HFF-Myc (cell line): ENCODE data around the gene ZFP28.

Experiments used
- DNase-seq: peaks from one replicate; pipeline ENCODE4 v3.0.0-alpha.2; 2011; ENCODE audit warnings: low read depth; ENCODE audit errors: extremely low read depth
- H3K4me3 ChIP-seq: replicated peaks from 2 replicates; pipeline ENCODE4 v1.5.1; 2011; ENCODE audit warnings: low read depth, mild to moderate bottlenecking, control low read depth, low read length
- TF ChIP-seq, protein P1 (sequence below): IDR thresholded peaks from 2 replicates; pipeline ENCODE4 v1.5.1; 2012; ENCODE audit warnings: mild to moderate bottlenecking, low read depth, low read length, control low read depth; ENCODE audit errors: missing control alignments

The ZFP28 gene

DNA sequence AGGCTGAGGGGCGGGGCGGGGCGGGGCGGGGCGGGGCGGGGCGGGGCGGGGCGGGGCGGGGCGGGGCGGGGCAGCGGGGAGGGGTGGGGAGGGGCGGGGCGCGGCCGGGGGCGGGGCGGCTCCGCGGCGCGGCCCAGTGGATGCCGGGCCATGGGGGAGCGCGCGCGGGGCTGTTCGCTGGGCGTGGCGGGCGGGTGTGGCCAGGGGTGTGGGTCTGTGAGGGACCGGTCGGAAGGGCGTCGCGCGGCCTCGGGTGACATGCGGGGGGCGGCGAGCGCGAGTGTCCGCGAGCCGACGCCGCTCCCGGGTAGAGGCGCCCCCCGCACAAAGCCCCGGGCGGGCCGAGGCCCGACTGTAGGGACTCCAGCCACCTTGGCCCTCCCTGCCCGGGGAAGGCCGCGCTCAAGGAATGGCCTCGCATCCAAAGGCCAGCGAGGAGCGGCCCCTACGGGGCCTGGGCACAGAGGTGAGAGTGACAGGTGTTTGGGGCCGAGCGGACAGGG lies at the start of gene ZFP28:
ZFP28 (plus strand) TSS at position 188 of the 503 bp plus-strand sequence; CDS start at position 259, 71 bp downstream.
- TF ChIP-seq, protein P1, sequence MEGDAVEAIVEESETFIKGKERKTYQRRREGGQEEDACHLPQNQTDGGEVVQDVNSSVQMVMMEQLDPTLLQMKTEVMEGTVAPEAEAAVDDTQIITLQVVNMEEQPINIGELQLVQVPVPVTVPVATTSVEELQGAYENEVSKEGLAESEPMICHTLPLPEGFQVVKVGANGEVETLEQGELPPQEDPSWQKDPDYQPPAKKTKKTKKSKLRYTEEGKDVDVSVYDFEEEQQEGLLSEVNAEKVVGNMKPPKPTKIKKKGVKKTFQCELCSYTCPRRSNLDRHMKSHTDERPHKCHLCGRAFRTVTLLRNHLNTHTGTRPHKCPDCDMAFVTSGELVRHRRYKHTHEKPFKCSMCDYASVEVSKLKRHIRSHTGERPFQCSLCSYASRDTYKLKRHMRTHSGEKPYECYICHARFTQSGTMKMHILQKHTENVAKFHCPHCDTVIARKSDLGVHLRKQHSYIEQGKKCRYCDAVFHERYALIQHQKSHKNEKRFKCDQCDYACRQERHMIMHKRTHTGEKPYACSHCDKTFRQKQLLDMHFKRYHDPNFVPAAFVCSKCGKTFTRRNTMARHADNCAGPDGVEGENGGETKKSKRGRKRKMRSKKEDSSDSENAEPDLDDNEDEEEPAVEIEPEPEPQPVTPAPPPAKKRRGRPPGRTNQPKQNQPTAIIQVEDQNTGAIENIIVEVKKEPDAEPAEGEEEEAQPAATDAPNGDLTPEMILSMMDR = no peak
- DNase-seq = no peak
- H3K4me3 ChIP-seq = peak within 1 kb of the TSS; percentile 55

DNA sequence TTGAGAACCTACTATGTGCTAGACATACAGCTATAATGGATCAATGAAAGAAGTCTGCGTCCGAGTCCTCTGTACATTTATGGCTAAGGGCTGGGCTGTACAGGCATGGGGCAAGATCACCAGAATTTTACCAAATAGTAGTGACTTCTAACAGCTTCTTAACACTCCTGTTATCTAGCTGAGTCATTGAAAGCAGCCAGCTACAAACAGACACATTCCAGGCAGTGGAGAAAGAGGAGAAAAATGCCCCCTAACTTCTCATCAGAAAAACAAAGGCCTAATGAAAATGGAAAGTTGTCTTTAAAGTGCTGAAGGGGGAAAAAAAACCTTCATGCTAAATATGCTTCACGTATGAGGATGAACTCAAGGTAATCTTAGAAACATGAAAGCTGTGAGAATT lies 47.3 kb upstream of the ZFP28 start:
- H3K4me3 ChIP-seq = no peak overlapping the region
- TF ChIP-seq, protein P1 = no peak
- no peak for DNase-seq

DNA sequence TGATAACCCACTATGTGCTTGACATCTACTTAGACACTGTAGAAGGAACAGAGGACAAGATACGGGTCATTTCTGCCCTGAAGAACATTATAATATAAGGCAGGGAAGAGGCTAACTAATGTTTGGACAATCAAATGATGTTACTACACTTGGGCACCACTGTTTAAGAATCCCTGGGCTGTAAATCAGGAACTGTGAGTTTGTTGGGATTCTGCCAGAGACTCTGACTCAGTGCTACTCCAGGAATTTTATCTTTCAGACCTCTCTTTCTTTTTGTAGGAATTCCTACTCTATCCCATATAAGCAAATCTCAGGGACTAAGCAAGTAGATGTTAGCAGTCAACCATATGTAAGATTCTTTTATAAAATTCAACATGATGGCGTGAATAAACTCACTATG lies 34.2 kb upstream of the ZFP28 start:
- H3K4me3 ChIP-seq = no peak overlapping the region
- TF ChIP-seq, protein P1 = no peak
- no peak for DNase-seq

DNA sequence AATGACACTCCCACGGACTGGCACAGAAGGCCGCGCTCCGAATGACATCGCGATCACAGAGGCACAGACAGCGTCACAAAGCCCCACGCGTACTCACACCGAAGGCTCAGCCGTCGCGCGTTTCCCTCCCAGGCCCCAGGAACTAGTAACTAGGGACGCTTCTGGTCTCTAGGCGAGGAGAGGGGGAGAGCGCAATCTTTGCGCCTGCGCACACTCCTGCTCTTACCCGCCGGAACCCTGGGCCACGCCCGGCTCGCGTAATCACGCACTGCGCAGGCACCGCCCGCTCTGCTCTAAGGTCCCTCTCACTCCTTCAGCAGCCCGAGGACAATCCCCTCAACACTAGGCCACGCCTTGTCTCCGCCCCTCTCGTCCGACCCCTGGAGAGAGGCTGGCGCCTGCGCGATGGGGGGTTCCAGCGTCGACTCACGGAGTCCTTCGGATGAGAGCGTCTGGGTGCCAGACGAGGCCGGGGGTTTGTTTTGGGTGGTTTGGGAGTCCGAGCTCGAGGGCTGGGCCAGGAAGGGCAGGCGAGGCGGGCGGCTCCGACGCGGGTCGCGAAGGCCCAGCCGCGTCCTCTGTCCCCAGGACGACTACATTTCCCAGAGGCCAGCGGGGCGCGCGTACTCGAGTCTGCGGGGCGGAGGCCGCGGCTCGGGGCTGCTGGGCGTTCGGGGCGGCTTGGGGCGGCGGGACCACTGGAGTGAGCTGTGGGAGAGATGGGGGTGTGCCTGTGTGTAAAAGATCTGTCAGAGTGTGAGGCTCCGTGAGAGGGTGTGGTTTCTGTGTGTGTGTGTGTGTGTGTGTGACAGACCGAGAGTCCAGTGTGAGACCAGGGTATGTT lies 31.1 kb upstream of the ZFP28 start, which contains the start of gene ZNF471:
ZNF471 (plus strand) TSS at position 410 of the 844 bp plus-strand sequence. CDS start 3,717 bp downstream, outside the sequence.
- H3K4me3 ChIP-seq = peak within 1 kb of the TSS; percentile 48

DNA sequence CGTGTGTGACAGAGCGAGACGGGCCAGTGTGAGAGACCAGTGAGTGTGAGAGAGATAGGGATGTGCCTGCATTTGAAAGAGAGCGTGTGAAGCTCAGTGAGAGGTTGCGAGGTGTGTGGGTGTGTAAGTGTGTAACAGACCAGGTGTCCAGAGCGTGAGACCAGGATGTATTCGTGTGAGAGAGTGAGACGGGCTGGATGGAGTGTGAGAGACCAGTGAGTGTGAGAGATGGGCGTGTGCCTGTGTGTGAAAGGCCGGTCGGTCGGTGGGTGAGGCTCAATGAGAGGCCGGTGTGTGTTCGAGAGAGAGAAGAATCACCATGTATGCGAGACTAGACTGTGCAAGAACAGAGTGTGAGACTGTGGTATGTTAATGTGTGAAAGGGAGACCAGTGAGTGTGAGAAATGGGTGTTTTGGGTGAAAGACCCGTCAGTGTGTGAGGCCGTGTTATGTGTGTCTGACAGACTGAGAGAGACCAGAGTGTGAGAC lies 30.4 kb upstream of the ZFP28 start:
- TF ChIP-seq, protein P1 = no peak
- peak; percentile 2 for DNase-seq
- peak overlapping the region; percentile 48 for H3K4me3 ChIP-seq

More for the DNA sequence above, 31.1 kb upstream of the ZFP28 start, which contains the start of gene ZNF471:
- TF ChIP-seq, protein P1 = no peak
- DNase-seq = peak; percentile 92

DNA sequence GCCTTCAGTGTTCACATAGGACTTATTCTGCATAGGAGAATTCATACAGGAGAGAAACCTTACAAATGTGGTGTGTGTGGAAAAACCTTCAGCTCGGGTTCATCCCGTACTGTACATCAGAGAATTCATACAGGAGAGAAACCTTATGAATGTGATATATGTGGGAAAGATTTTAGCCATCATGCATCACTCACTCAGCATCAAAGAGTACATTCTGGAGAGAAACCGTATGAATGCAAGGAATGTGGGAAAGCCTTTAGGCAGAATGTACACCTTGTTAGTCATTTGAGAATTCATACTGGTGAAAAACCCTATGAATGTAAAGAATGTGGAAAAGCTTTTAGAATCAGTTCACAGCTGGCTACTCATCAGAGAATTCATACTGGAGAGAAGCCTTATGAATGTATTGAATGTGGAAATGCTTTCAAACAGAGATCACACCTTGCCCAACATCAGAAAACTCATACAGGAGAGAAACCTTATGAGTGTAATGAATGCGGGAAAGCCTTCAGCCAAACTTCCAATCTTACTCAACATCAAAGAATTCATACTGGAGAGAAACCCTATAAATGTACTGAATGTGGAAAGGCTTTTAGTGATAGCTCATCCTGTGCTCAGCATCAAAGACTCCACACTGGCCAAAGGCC lies 13.4 kb upstream of the ZFP28 start:
- TF ChIP-seq, protein P1 = no peak
- H3K4me3 ChIP-seq = no peak overlapping the region
- DNase-seq = no peak
